ENCODE results near the gene PRKCSH. TPM values are rescaled to one million over a fixed set of nuclear protein-coding genes. Genes with fewer than 3 reads are reported as not detected.

Gene PRKCSH
- total and polyA plus RNA-seq, 2 experiments from 2014 or later = 85.3 to 130 TPM

DNA sequence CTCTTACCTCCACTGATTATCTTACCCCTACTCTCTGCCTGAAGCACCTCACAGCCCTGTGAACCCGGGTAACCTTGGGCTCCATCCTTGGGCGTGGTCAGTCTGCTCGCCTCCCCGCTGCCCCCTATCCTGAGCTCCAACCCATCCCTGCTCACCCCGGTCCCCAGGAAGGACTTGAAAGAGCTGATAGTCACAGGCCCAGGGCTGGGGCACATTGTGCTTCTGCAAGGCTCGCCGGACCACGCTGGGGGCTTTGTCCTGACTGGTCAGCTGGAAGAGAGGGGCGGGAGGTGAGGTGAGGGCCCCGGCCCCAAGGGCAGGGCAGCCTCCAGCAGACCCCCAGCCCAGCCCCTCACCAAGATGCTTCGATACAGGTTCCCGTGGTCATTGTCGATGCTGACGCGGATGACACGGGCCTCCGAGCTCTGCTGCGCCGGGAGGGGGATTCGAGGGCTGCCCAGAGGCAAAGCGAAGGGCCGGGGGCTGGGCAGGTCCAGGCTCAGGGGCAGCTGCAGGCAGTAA, 38.3 kb upstream of the PRKCSH start:
- no peaks in the 10 kb centered on the region for H3K27me3 ChIP-seq (ENCODE audit: insufficient read depth)
- peaks cover 44% of the 10 kb centered on the region for H3K36me3 Mint-ChIP-seq (ENCODE audit: low read depth)

DNA sequence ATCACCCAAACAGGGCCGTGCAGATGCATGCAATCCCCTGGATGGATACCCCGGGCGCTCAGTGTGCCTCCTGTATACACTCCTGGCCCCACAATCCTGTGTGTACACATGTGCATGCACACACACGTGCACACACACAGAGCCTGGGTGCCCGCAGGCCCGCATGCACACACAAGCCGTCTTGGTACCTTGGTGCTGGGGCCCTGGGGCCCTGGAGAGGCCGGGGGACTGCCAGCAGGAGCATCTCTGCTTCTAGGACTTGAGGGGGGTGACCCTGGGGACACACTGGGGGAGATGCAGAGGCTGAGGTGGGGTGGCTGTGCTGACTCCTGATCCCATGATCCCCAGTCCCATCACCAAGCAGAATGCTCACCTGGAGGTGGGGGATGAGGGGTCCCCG, 35.8 kb upstream of the PRKCSH start:
- ATAC-seq (no peak), DNase-seq (ENCODE audit: low spot score) (no peak)
- H3K9me2 ChIP-seq (ENCODE audit: insufficient read depth) = no peaks in the 10 kb centered on the region
- H3F3A ChIP-seq (replicated peaks; ENCODE audit: low read depth) = peaks cover 6% of the 10 kb centered on the region; the same call in 1 of the 2 replicates
- no peak overlapping the region for H2AFZ ChIP-seq
- peaks cover 5% of the 10 kb centered on the region for H3K4me1 Mint-ChIP-seq
- no peaks in the 10 kb centered on the region for H3K79me2 ChIP-seq (replicated peaks; ENCODE audit: insufficient read depth)
- no peak overlapping the region for H3K27ac Mint-ChIP-seq
- no peaks in the 10 kb centered on the region for H3K9me3 Mint-ChIP-seq
- H4K20me1 ChIP-seq (replicated peaks; ENCODE audit: insufficient read depth) = no peaks in the 10 kb centered on the region
- no peak overlapping the region for H3K4me3 Mint-ChIP-seq
- H3K27ac ChIP-seq (ENCODE audit: low read depth) = no peak overlapping the region
- peaks cover 46% of the 10 kb centered on the region for H3K36me3 Mint-ChIP-seq (ENCODE audit: low read depth)
- no peak overlapping the region for H3K4me3 ChIP-seq
- no peaks in the 10 kb centered on the region for H3K27me3 ChIP-seq (ENCODE audit: insufficient read depth)
- H3K36me3 ChIP-seq (ENCODE audit: insufficient read depth) = no peaks in the 10 kb centered on the region; the same call in 1 of the 2 replicates
- TF ChIP-seq JUNB (IDR thresholded peaks at IDR 0.05; ENCODE audit: unreplicated experiment) (no peak), CREB1 (CRISPR knock-in tag; IDR thresholded peaks at IDR 0.05; ENCODE audit: low read depth) (no peak), ZNF114 (CRISPR knock-in tag; IDR thresholded peaks at IDR 0.05) (no peak), STAT1 (IDR thresholded peaks at IDR 0.05; ENCODE audit: unreplicated experiment) (no peak), ZNF331 (CRISPR knock-in tag; IDR thresholded peaks at IDR 0.05; ENCODE audit: low read depth) (no peak), EZH2 (IDR thresholded peaks at IDR 0.05; ENCODE audit: low read depth, unreplicated experiment) (no peak), NANOG (IDR thresholded peaks at IDR 0.05; ENCODE audit: borderline replicate concordance) (no peak)
- H3K4me1 ChIP-seq (ENCODE audit: insufficient read depth) = 0 out of 2 replicates have a peak, but pooled peaks cover 6% of the 10 kb centered on the region
- H3K27me3 Mint-ChIP-seq (ENCODE audit: insufficient read depth, low read depth, poor library complexity) = peaks cover 11% of the 10 kb centered on the region
- H3K4me2 ChIP-seq = no peak overlapping the region

More for the DNA sequence above, 38.3 kb upstream of the PRKCSH start:
- ATAC-seq (no peak), DNase-seq (ENCODE audit: low spot score) (no peak)
- TF ChIP-seq, protein P1, sequence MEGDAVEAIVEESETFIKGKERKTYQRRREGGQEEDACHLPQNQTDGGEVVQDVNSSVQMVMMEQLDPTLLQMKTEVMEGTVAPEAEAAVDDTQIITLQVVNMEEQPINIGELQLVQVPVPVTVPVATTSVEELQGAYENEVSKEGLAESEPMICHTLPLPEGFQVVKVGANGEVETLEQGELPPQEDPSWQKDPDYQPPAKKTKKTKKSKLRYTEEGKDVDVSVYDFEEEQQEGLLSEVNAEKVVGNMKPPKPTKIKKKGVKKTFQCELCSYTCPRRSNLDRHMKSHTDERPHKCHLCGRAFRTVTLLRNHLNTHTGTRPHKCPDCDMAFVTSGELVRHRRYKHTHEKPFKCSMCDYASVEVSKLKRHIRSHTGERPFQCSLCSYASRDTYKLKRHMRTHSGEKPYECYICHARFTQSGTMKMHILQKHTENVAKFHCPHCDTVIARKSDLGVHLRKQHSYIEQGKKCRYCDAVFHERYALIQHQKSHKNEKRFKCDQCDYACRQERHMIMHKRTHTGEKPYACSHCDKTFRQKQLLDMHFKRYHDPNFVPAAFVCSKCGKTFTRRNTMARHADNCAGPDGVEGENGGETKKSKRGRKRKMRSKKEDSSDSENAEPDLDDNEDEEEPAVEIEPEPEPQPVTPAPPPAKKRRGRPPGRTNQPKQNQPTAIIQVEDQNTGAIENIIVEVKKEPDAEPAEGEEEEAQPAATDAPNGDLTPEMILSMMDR (conservative IDR thresholded peaks at IDR 0.05; ENCODE audit: low read depth in 2 of 2) = 0 out of 4 replicates have a peak, but pooled peaks of 1 of the 2 experiments have one; percentile 6
- TF ChIP-seq EZH2 (IDR thresholded peaks at IDR 0.05; ENCODE audit: low read depth, unreplicated experiment) = no peak
- no peak overlapping the region for H3K27ac ChIP-seq (ENCODE audit: low read depth)
- Mint-ChIP-seq H3K9me3 (0 out of 3 replicates have a peak, but pooled peaks cover 2% of the 10 kb centered on the region), H3K27ac (no peak overlapping the region), H3K4me3 (no peak overlapping the region), H3K4me1 (peaks cover 5% of the 10 kb centered on the region), H3K27me3 (ENCODE audit: insufficient read depth, low read depth, poor library complexity) (peaks cover 11% of the 10 kb centered on the region)
- H3K36me3 ChIP-seq (ENCODE audit: insufficient read depth) = no peaks in the 10 kb centered on the region; the same call in 1 of the 2 replicates
- 0 out of 2 replicates have a peak, but pooled peaks cover 5% of the 10 kb centered on the region for H3F3A ChIP-seq (replicated peaks; ENCODE audit: low read depth)
- H3K4me2 ChIP-seq = no peak overlapping the region
- H3K4me1 ChIP-seq (ENCODE audit: insufficient read depth) = 0 out of 2 replicates have a peak, but pooled peaks cover 6% of the 10 kb centered on the region
- H3K4me3 ChIP-seq = no peak overlapping the region
- H2AFZ ChIP-seq = no peak overlapping the region
- no peaks in the 10 kb centered on the region for H3K9me2 ChIP-seq (ENCODE audit: insufficient read depth)
- no peaks in the 10 kb centered on the region for H3K79me2 ChIP-seq (replicated peaks; ENCODE audit: insufficient read depth)
- no peaks in the 10 kb centered on the region for H4K20me1 ChIP-seq (replicated peaks; ENCODE audit: insufficient read depth)

DNA sequence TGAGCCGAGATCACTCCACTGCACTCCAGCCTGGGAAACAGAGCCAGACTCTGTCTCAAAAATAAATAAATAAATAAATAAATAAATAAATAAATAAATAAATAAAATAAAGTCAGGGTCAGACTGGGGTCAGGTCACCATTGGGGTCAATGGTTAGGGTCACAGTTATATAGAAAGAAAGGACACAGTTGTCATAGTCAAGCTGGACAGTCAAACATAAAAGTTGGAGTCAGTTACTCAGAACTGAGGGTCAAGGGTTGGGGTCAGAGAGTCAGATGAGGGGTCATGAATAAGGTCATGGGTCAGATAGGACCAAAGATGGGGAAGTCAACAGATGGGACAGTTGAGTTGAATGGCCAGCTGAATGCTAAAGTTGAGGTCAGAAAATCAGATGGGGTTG, 34.6 kb upstream of the PRKCSH start:
- peaks cover 11% of the 10 kb centered on the region for H3K27me3 Mint-ChIP-seq (ENCODE audit: insufficient read depth, low read depth, poor library complexity)
- Histone ChIP-seq H3K27me3 (ENCODE audit: insufficient read depth) (no peaks in the 10 kb centered on the region), H3K4me1 (ENCODE audit: insufficient read depth) (no peaks in the 10 kb centered on the region; the same call in 1 of the 2 replicates), H3K4me2 (no peak overlapping the region), H3K4me3 (no peak overlapping the region), H3K9me2 (ENCODE audit: insufficient read depth) (no peaks in the 10 kb centered on the region), H3K79me2 (replicated peaks; ENCODE audit: insufficient read depth) (no peaks in the 10 kb centered on the region), H2AFZ (no peak overlapping the region), H3F3A (replicated peaks; ENCODE audit: low read depth) (peaks cover 6% of the 10 kb centered on the region; the same call in 1 of the 2 replicates), H4K20me1 (replicated peaks; ENCODE audit: insufficient read depth) (no peaks in the 10 kb centered on the region), H3K36me3 (ENCODE audit: insufficient read depth) (no peaks in the 10 kb centered on the region; the same call in 1 of the 2 replicates), H3K27ac (ENCODE audit: low read depth) (no peak overlapping the region)
- TF ChIP-seq NANOG (IDR thresholded peaks at IDR 0.05; ENCODE audit: borderline replicate concordance) (no peak), EZH2phosphoT487 (IDR thresholded peaks at IDR 0.05; ENCODE audit: unreplicated experiment) (no peak), ZNF331 (CRISPR knock-in tag; IDR thresholded peaks at IDR 0.05; ENCODE audit: low read depth) (no peak), CREB1 (CRISPR knock-in tag; IDR thresholded peaks at IDR 0.05; ENCODE audit: low read depth) (no peak)
- TF ChIP-seq, protein P1 (conservative IDR thresholded peaks at IDR 0.05; ENCODE audit: low read depth in 2 of 2) = no peak
- DNase-seq (ENCODE audit: low spot score) (no peak), ATAC-seq (no peak)
- no peak overlapping the region for H3K27ac Mint-ChIP-seq
- H3K4me3 Mint-ChIP-seq = no peak overlapping the region
- peaks cover 46% of the 10 kb centered on the region for H3K36me3 Mint-ChIP-seq (ENCODE audit: low read depth)
- H3K9me3 Mint-ChIP-seq = no peaks in the 10 kb centered on the region
- no peaks in the 10 kb centered on the region; the same call in 2 of the 3 replicates for H3K4me1 Mint-ChIP-seq

All from GM23338 (cell line).